SK-N-MC (cell line): ENCODE data around the gene NAP1L4.
A peak's percentile ranks its signal among the peaks of the same experiment; 100 is the strongest.

Source experiments
- DNase-seq: peaks from one replicate; pipeline ENCODE4 v3.0.0-alpha.2; 2011; ENCODE audit warnings: low read depth, low spot score
- H3K27ac ChIP-seq: fragments of 200-600 bp; sonication (generic); 2 replicates; pipeline ENCODE4 v1.5.1; 2016; ENCODE audit warnings: mixed run types
- H3K36me3 ChIP-seq: fragments of 200-600 bp; sonication (generic); 2 replicates; pipeline ENCODE4 v1.6.1; 2017; ENCODE audit warnings: antibody characterized with exemption, low read length, mixed read lengths; ENCODE audit not compliant: insufficient read depth
- H3K4me3 ChIP-seq: fragments of 200-600 bp; sonication (generic); 2 replicates; pipeline ENCODE4 v1.5.1; 2016
- H3K9ac ChIP-seq: fragments of 200-600 bp; sonication (generic); 2 replicates; pipeline ENCODE4 v1.8.0; 2017; ENCODE audit warnings: mixed run types, mixed read lengths; ENCODE audit not compliant: insufficient read length
- H3K9me3 ChIP-seq: fragments of 200-600 bp; sonication (generic); 2 replicates; pipeline ENCODE4 v1.6.1; 2017; ENCODE audit warnings: low read depth, mild to moderate bottlenecking, antibody characterized with exemption, low read length, moderate library complexity, mixed read lengths
- EZH2 ChIP-seq: fragments of 200-600 bp; sonication (generic); IDR thresholded peaks from one replicate; pipeline ENCODE4 v1.6.1; 2017; ENCODE audit warnings: antibody characterized with exemption
- FOXP2 ChIP-seq: optimal IDR thresholded peaks from 2 replicates; pipeline ENCODE3; 2011; ENCODE audit warnings: mild to moderate bottlenecking, moderate library complexity; ENCODE audit not compliant: insufficient read depth; ENCODE audit errors: extremely low read length, control extremely low read depth
- POLR2AphosphoS5 ChIP-seq: IDR thresholded peaks from 2 replicates; pipeline ENCODE4 v1.6.1; 2012; ENCODE audit warnings: mild to moderate bottlenecking, low read depth, low read length, borderline replicate concordance

The NAP1L4 gene

DNA sequence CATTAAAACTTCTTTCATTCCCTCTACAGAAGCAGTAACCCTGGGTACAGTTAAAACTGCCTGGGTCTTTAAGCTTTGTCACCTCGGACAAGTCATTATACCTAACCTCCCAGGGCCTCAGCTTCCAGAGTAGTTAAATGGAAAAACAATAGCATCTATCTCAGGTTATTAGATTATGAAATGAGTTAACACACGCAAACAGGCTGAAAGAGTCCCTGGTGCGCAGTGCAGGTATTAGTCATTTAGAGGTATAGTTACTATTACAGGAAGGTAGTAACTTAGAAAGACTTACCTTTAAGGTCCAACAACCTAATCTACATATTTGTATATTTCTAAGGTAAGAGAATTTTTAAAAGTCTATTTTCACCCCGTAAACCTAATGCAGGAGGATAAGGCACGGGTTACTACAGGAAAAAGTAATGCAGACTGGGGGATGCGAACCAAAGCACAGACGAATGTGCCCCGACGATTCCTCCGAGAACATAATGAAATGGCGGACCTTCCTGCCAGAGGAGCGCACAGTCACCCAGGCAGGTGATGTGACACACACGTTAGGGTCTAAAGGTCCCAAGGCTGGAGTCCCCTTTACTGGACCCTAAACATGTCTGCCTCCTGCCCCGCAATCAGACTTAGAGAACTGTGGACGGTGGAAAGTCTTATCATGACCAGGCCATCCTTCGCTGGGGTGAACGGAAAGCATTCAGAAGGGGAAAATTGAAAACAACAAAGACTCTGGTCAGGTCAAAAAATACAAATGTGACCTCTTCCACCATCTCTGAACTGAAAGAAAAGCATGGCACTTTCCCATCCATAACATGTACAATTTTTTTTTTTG, 1.3 kb downstream of the NAP1L4 start:
- H3K9me3 ChIP-seq, result no peaks in the 10 kb centered on the region
- H3K4me3 ChIP-seq, result peak overlapping the region; percentile 98
- no peak for TF ChIP-seq FOXP2
- no peak for TF ChIP-seq POLR2AphosphoS5
- no peak for TF ChIP-seq EZH2
- H3K9ac ChIP-seq, result peak overlapping the region; percentile 99
- no peak for DNase-seq
- H3K27ac ChIP-seq, result peak overlapping the region; percentile 57; the same call in 1 of the 2 replicates
- peaks cover 24% of the 10 kb centered on the region for H3K36me3 ChIP-seq

DNA sequence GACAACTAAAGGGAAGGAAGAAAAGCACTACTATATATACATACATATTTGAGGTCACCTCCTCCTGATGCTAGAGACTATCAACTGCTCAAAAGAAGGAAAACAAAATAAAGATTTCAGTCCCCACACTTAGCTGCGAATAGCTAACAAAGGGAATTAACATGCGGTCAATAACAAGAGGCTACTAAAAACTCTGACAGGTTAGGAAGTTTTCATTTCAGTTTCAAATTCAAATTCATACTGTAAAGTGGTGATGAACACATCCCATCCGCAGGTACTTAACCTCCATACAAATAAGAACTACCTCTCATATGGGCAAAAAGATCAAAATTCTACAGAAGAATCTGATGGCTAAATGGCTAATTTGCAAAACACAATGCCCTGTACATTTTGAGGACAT, 2.6 kb downstream of the NAP1L4 start:
- peak overlapping the region; percentile 98 for H3K4me3 ChIP-seq
- no peaks in the 10 kb centered on the region for H3K9me3 ChIP-seq
- peaks cover 32% of the 10 kb centered on the region for H3K36me3 ChIP-seq
- TF ChIP-seq FOXP2 (no peak), EZH2 (no peak), POLR2AphosphoS5 (no peak)
- DNase-seq, result no peak
- peak overlapping the region; percentile 60 for H3K27ac ChIP-seq
- peak overlapping the region; percentile 99 for H3K9ac ChIP-seq

DNA sequence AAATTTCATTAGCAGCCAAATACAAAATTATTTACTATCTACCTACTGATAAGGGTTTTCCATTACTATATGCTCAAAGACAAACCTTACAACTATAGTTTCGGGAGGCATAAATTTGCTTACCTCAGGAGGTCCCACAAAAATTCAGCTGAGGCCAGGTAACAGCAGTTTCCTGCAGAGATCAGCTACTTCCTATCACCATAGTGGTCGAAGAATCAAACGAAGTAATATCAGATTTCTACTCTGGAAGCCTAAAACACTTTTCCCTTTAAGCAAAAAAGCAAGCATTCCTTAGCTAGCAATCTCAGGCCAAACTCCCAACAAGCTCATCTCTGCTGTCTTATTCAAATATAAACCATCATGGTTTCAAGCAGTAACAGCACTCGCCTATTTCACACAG, 3.1 kb downstream of the NAP1L4 start:
- H3K27ac ChIP-seq, result peak overlapping the region; percentile 60
- H3K9me3 ChIP-seq, result no peaks in the 10 kb centered on the region
- no peak for DNase-seq
- H3K36me3 ChIP-seq, result peaks cover 34% of the 10 kb centered on the region
- H3K4me3 ChIP-seq, result peak overlapping the region; percentile 98
- TF ChIP-seq POLR2AphosphoS5 (no peak), EZH2 (no peak), FOXP2 (no peak)
- peak overlapping the region; percentile 99 for H3K9ac ChIP-seq

DNA sequence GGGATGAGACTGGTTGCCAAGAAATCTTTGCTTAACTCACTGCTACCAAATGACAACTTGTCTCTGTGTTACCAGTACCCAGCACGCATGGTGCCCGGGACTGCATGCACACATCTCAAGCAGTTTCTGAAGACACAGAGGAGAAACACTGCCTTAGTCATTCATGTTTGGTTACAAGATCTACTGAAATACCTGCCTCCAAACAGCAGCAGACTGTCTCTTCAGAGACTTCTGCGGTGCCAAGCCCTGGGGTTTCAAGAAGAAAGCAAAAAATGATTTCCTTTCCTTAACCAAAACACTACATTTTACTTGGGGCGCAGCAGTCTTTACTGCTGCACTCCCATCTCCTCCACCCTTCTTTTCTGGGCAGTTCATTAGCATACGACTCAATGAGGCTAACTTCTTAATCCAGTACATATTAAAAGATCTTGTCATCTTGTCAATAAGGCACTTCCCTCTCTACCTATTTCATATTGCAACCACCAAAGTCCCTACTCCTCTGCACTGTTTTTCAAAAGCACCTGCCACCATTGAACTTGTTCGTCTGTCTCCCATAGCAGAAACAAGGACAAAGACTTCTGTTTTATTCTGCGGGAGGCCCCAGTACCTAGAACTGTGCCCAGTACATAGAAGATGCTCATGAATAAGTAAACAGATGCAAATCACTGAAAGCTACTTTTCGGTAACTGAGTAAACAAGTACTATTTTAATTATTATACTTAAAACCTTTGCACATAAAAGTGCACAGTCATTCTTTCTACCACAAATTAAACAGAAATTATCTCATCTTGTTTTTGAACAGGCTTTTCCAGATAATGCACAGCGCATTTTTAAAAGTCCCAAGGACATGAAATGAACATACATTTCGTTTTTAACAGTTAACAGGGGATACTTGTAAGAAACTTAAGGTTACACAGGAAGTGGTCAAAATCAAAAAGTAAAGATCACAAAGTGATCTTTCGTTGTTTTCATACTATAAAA, 4.0 kb downstream of the NAP1L4 start:
- H3K4me3 ChIP-seq, result peak overlapping the region; percentile 98
- peak overlapping the region; percentile 60 for H3K27ac ChIP-seq
- H3K9me3 ChIP-seq, result no peaks in the 10 kb centered on the region
- H3K9ac ChIP-seq, result peak overlapping the region; percentile 99
- H3K36me3 ChIP-seq, result peaks cover 36% of the 10 kb centered on the region
- TF ChIP-seq POLR2AphosphoS5 (no peak), FOXP2 (no peak), EZH2 (no peak)
- no peak for DNase-seq

DNA sequence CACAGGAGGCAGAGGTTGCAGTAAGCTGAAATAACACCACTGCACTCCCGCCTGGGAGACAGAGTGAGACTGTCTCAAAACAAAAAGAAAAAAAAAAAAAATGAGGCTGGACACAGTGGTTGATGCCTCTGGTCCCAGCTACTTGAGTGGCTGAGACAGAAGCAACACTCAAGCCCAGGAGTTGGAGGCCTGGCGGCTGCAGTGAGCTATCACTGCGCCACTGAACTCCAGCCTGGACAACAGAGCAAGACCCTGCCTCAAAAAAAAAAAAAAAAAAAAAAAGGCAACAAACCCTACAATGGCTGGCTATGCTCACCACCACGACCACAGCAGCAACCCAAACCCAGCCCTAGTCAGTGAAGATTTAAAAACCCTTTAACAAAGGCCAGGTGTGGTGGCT, 8.2 kb downstream of the NAP1L4 start:
- no peak overlapping the region for H3K27ac ChIP-seq
- H3K4me3 ChIP-seq, result no peak overlapping the region
- no peaks in the 10 kb centered on the region for H3K9me3 ChIP-seq
- H3K36me3 ChIP-seq, result peaks cover 39% of the 10 kb centered on the region
- no peak for TF ChIP-seq EZH2
- TF ChIP-seq FOXP2, result no peak
- no peak for TF ChIP-seq POLR2AphosphoS5
- H3K9ac ChIP-seq, result no peak overlapping the region
- DNase-seq, result no peak

DNA sequence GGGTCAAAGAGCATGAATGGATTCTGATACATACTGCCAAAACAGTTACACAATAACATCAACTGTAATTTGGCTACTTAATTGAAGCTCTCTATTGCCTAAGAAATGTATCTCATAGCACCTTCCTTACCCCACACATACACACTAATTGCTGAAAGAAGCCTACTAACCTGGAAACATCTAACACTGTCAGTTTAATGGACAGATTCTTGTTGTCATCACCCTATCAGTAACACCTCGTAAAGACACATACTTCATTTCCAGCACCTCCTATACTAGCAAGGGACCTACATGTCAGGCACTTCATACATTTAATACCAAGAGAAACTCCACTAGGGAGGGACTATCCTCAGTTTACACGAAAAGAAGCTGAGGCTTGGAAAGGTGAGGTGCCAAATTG, 9.9 kb downstream of the NAP1L4 start:
- peaks cover 45% of the 10 kb centered on the region for H3K36me3 ChIP-seq
- H3K9ac ChIP-seq, result no peak overlapping the region
- no peak for TF ChIP-seq EZH2
- TF ChIP-seq POLR2AphosphoS5, result no peak
- TF ChIP-seq FOXP2, result no peak
- H3K27ac ChIP-seq, result no peak overlapping the region
- no peak overlapping the region for H3K4me3 ChIP-seq
- H3K9me3 ChIP-seq, result no peaks in the 10 kb centered on the region
- DNase-seq, result no peak

DNA sequence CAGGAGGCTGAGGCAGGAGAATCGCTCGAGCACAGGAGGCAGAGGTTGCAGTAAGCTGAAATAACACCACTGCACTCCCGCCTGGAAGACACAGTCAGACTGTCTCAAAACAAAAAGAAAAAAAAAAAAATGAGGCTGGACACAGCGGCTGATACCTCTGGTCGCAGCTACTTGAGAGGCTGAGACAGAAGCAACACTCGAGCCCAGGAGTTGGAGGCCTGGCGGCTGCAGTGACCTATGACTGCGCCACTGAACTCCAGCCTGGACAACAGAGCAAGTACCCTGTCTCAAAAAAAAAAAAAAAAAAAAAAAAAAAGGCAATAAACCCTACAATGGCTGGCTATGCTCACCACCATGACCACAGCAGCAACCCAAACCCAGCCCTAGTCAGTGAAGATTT, 11.0 kb downstream of the NAP1L4 start:
- TF ChIP-seq FOXP2 (no peak), POLR2AphosphoS5 (no peak), EZH2 (no peak)
- Histone ChIP-seq H3K4me3 (no peak overlapping the region), H3K36me3 (peaks cover 48% of the 10 kb centered on the region), H3K9me3 (no peaks in the 10 kb centered on the region), H3K9ac (no peak overlapping the region), H3K27ac (no peak overlapping the region)
- DNase-seq, result no peak
